Neural cell (in vitro differentiated cells): ENCODE data around the gene MINDY4. TPM values are rescaled to one million over a fixed set of nuclear protein-coding genes. Genes with fewer than 3 reads are reported as not detected.

Source experiments
- H2AFZ ChIP-seq: fragments of 200-600, 300-800 bp; sonication (generic), shearing (Covaris generic); 2 replicates; pipeline ENCODE4 v1.6.0; 2014; ENCODE audit warnings: low read depth, mild to moderate bottlenecking, antibody characterized with exemption, low read length, moderate library complexity
- H3F3A ChIP-seq: fragments of 200-600 bp; shearing (Covaris generic); 2 replicates; pipeline ENCODE4 v1.6.1; 2016; ENCODE audit warnings: mild to moderate bottlenecking, moderate library complexity, mixed read lengths, antibody characterized with exemption, low read length; ENCODE audit not compliant: insufficient read depth, poor library complexity, severe bottlenecking
- H3K27ac ChIP-seq: fragments of 200-600, 300-800 bp; sonication (generic), shearing (Covaris generic); 2 replicates; pipeline ENCODE4 v1.5.1; 2014; ENCODE audit warnings: mild to moderate bottlenecking, low read length, moderate library complexity
- H3K27me3 ChIP-seq: fragments of 300-800, 200-600 bp; sonication (generic), shearing (Covaris generic); 2 replicates; pipeline ENCODE4 v1.6.0; 2014; ENCODE audit warnings: mild to moderate bottlenecking, low read depth, low read length, moderate library complexity; ENCODE audit not compliant: insufficient read depth
- H3K36me3 ChIP-seq: fragments of 300-800, 200-600 bp; sonication (generic), shearing (Covaris generic); 2 replicates; pipeline ENCODE4 v1.5.1; 2014; ENCODE audit warnings: mild to moderate bottlenecking, antibody characterized with exemption, low read length, moderate library complexity; ENCODE audit not compliant: insufficient read depth
- H3K4me2 ChIP-seq: fragments of 300-800, 200-600 bp; sonication (generic), shearing (Covaris generic); 2 replicates; pipeline ENCODE4 v1.6.0; 2014; ENCODE audit warnings: mild to moderate bottlenecking, low read length
- H3K4me3 ChIP-seq: fragments of 300-800, 200-600 bp; sonication (generic), shearing (Covaris generic); 2 replicates; pipeline ENCODE4 v1.5.1; 2014; ENCODE audit warnings: mild to moderate bottlenecking, low read length, moderate library complexity
- H3K79me2 ChIP-seq: fragments of 200-600 bp; shearing (Covaris generic); replicated peaks from 2 replicates; pipeline ENCODE4 v1.6.0; 2014; ENCODE audit warnings: mild to moderate bottlenecking, low read length, moderate library complexity; ENCODE audit not compliant: insufficient read depth
- H3K9ac ChIP-seq: fragments of 300-800, 200-600 bp; sonication (generic), shearing (Covaris generic); 2 replicates; pipeline ENCODE4 v1.6.1; 2016; ENCODE audit warnings: mild to moderate bottlenecking, low read length, mixed read lengths
- H3K9me2 ChIP-seq: fragments of 200-600 bp; shearing (Covaris generic); 2 replicates; pipeline ENCODE4 v1.6.1; 2016; ENCODE audit warnings: mild to moderate bottlenecking, low read length, mixed read lengths; ENCODE audit not compliant: insufficient read depth
- H3K9me3 ChIP-seq: fragments of 200-600, 300-800 bp; sonication (generic), shearing (Covaris generic); 2 replicates; pipeline ENCODE4 v1.6.1; 2016; ENCODE audit warnings: mild to moderate bottlenecking, mixed run types, low read length, moderate library complexity, mixed read lengths
- H4K20me1 ChIP-seq: fragments of 200-600 bp; shearing (Covaris generic); 2 replicates; pipeline ENCODE4 v1.6.1; 2016; ENCODE audit warnings: mild to moderate bottlenecking, mixed run types; ENCODE audit not compliant: insufficient read depth
- EP300 ChIP-seq: fragments of 450-650 bp; conservative IDR thresholded peaks from 2 replicates; pipeline ENCODE4 v1.6.1; 2014; ENCODE audit warnings: antibody characterized with exemption, mild to moderate bottlenecking, moderate library complexity; ENCODE audit not compliant: poor library complexity, severe bottlenecking
- EZH2 ChIP-seq: fragments of 200-600, 300-800 bp; shearing (Covaris generic), sonication (generic); IDR thresholded peaks from 2 replicates; pipeline ENCODE4 v1.6.1; 2014; ENCODE audit warnings: antibody characterized with exemption, low read length, borderline replicate concordance, mild to moderate bottlenecking; ENCODE audit not compliant: insufficient read depth, poor library complexity, severe bottlenecking
- MXI1 ChIP-seq: fragments of 450-650 bp; conservative IDR thresholded peaks from 2 replicates; pipeline ENCODE4 v1.6.1; 2014; ENCODE audit warnings: antibody characterized with exemption, mild to moderate bottlenecking; ENCODE audit not compliant: poor library complexity, severe bottlenecking
- POLR2AphosphoS5 ChIP-seq: IDR thresholded peaks from 2 replicates; pipeline ENCODE4 v1.6.1; 2012
- RAD21 ChIP-seq: fragments of 450-650 bp; conservative IDR thresholded peaks from 2 replicates; pipeline ENCODE4 v1.6.1; 2014; ENCODE audit warnings: antibody characterized with exemption, mild to moderate bottlenecking, moderate library complexity
- SMC3 ChIP-seq: fragments of 450-650 bp; conservative IDR thresholded peaks from 2 replicates; pipeline ENCODE4 v1.6.1; 2014; ENCODE audit warnings: antibody characterized with exemption, mild to moderate bottlenecking, moderate library complexity; ENCODE audit not compliant: poor library complexity
- TAF1 ChIP-seq: IDR thresholded peaks from 2 replicates; pipeline ENCODE4 v1.6.1; 2012; ENCODE audit warnings: low read depth
- polyA plus RNA-seq: library from polyadenylated mRNA; depleted of rRNA; stranded (reverse); fragments of >200 nt; gene quantifications from 2 replicates; pipeline ENCODE4 v1.2.3, GENCODE V29; 2014
- TF ChIP-seq, protein P1 (sequence below): IDR thresholded peaks from 2 replicates; pipeline ENCODE4 v1.6.1; 2012; ENCODE audit warnings: borderline replicate concordance
- TF ChIP-seq, protein P2 (sequence below): fragments of 450-650 bp; IDR thresholded peaks from 2 replicates; pipeline ENCODE4 v1.5.1; 2014; ENCODE audit warnings: antibody characterized with exemption, mild to moderate bottlenecking, moderate library complexity; ENCODE audit not compliant: poor library complexity, severe bottlenecking

The MINDY4 gene
- polyA plus RNA-seq, 1 donor from 2014 or later, result 1.0 TPM

DNA sequence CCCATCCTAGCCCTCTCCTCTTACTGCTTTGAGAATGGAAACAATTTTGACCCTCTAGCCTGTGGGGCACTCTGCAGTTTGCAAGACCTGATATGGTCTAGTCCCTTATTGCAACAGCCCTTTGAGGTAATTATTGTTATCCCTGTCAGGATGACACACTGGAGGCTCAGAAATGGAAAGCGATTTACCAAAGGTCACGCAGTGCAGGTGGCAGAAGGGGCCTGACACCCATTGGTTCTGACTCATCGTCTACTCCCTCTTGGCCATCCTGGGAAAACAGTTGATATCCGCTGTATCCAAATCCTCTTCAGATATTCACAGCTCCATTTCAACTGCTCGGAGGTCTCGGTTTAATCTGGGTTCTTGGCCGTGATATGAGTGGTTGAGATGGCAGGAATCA is 95.7 kb downstream of the MINDY4 start:
- no peaks in the 10 kb centered on the region for H3K79me2 ChIP-seq
- no peaks in the 10 kb centered on the region for H3K27me3 ChIP-seq
- no peak overlapping the region for H3K4me3 ChIP-seq
- TF ChIP-seq EZH2 (no peak), POLR2AphosphoS5 (no peak), TAF1 (no peak), RAD21 (no peak), MXI1 (no peak), SMC3 (no peak), EP300 (no peak)
- TF ChIP-seq, protein P1, sequence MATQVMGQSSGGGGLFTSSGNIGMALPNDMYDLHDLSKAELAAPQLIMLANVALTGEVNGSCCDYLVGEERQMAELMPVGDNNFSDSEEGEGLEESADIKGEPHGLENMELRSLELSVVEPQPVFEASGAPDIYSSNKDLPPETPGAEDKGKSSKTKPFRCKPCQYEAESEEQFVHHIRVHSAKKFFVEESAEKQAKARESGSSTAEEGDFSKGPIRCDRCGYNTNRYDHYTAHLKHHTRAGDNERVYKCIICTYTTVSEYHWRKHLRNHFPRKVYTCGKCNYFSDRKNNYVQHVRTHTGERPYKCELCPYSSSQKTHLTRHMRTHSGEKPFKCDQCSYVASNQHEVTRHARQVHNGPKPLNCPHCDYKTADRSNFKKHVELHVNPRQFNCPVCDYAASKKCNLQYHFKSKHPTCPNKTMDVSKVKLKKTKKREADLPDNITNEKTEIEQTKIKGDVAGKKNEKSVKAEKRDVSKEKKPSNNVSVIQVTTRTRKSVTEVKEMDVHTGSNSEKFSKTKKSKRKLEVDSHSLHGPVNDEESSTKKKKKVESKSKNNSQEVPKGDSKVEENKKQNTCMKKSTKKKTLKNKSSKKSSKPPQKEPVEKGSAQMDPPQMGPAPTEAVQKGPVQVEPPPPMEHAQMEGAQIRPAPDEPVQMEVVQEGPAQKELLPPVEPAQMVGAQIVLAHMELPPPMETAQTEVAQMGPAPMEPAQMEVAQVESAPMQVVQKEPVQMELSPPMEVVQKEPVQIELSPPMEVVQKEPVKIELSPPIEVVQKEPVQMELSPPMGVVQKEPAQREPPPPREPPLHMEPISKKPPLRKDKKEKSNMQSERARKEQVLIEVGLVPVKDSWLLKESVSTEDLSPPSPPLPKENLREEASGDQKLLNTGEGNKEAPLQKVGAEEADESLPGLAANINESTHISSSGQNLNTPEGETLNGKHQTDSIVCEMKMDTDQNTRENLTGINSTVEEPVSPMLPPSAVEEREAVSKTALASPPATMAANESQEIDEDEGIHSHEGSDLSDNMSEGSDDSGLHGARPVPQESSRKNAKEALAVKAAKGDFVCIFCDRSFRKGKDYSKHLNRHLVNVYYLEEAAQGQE, result no peak
- TF ChIP-seq, protein P2, sequence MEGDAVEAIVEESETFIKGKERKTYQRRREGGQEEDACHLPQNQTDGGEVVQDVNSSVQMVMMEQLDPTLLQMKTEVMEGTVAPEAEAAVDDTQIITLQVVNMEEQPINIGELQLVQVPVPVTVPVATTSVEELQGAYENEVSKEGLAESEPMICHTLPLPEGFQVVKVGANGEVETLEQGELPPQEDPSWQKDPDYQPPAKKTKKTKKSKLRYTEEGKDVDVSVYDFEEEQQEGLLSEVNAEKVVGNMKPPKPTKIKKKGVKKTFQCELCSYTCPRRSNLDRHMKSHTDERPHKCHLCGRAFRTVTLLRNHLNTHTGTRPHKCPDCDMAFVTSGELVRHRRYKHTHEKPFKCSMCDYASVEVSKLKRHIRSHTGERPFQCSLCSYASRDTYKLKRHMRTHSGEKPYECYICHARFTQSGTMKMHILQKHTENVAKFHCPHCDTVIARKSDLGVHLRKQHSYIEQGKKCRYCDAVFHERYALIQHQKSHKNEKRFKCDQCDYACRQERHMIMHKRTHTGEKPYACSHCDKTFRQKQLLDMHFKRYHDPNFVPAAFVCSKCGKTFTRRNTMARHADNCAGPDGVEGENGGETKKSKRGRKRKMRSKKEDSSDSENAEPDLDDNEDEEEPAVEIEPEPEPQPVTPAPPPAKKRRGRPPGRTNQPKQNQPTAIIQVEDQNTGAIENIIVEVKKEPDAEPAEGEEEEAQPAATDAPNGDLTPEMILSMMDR, result no peak
- no peak overlapping the region for H3K4me2 ChIP-seq
- H3K36me3 ChIP-seq, result no peaks in the 10 kb centered on the region
- no peak overlapping the region for H2AFZ ChIP-seq
- H4K20me1 ChIP-seq, result no peaks in the 10 kb centered on the region
- no peaks in the 10 kb centered on the region for H3F3A ChIP-seq
- no peak overlapping the region for H3K9ac ChIP-seq
- H3K9me2 ChIP-seq, result no peaks in the 10 kb centered on the region
- no peak overlapping the region for H3K27ac ChIP-seq
- no peaks in the 10 kb centered on the region for H3K9me3 ChIP-seq

DNA sequence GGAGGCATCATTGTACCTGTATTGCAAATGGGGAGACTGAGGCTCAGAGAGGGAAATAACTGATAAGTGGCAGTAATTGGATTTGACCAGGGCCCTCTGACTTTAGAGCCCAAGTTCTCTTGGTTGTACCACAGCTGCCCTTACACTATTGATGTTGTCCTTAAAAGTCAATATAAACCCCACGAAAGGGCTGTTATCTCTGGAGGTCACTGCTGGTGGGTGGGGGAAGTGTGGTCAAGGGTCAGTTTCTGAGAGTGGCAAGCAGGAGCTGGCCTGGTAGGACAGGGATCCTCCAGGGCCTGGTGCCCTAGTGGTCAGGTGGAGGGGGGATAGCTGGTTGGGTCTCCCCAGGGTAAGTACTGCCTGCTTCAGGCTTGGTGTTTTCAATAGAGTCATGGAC is 96.3 kb downstream of the MINDY4 start:
- Histone ChIP-seq H3K27me3 (no peaks in the 10 kb centered on the region), H3K9me3 (no peaks in the 10 kb centered on the region), H3K9me2 (no peaks in the 10 kb centered on the region), H3K4me2 (no peak overlapping the region), H3F3A (no peaks in the 10 kb centered on the region), H3K36me3 (no peaks in the 10 kb centered on the region), H3K4me3 (no peak overlapping the region), H3K27ac (no peak overlapping the region), H4K20me1 (no peaks in the 10 kb centered on the region), H2AFZ (no peak overlapping the region), H3K79me2 (no peaks in the 10 kb centered on the region), H3K9ac (no peak overlapping the region)
- TF ChIP-seq, protein P1, result no peak
- TF ChIP-seq SMC3 (no peak), MXI1 (no peak), EP300 (no peak), POLR2AphosphoS5 (no peak), EZH2 (no peak), RAD21 (no peak), TAF1 (no peak)
- TF ChIP-seq, protein P2, result no peak
